Right atrium auricular region (tissue), 2 donors: ENCODE data around the gene CCHCR1. TPM values are rescaled to one million over a fixed set of nuclear protein-coding genes. Genes with fewer than 3 reads are reported as not detected.

Experiments
- DNase-seq: peaks from one replicate; pipeline ENCODE4 v3.0.0-alpha.2; 2019; ENCODE audit warnings: low spot score
- H3K27ac ChIP-seq, 2 donors: fragments of 200-600 bp; sonication (generic); 1 replicate in 1 of 2; 2 replicates in 1 of 2; pipeline ENCODE4 v1.5.1; 2016 to 2019
- H3K27me3 ChIP-seq, 2 donors: fragments of 200-600 bp; sonication (generic); one replicate each; pipeline versions ENCODE4 v1.5.1 to v1.6.0; 2017 to 2019
- H3K36me3 ChIP-seq: fragments of 200-600 bp; sonication (generic); one replicate; pipeline ENCODE4 v1.5.1; 2016
- H3K4me1 ChIP-seq, 2 donors: fragments of 200-600 bp; sonication (generic); one replicate each; pipeline versions ENCODE4 v1.5.1 to v1.6.0; 2017 to 2019
- H3K4me3 ChIP-seq, 2 donors: fragments of 200-600 bp; sonication (generic); 1 replicate in 1 of 2; 2 replicates in 1 of 2; pipeline ENCODE4 v1.5.1; 2017 to 2019; ENCODE audit warnings: mild to moderate bottlenecking in 1 of 2, moderate library complexity in 1 of 2
- H3K9me3 ChIP-seq, 2 donors: fragments of 200-600 bp; sonication (generic); one replicate each; pipeline ENCODE4 v1.5.1; 2019
- total RNA-seq, 2 donors: library from RNA; depleted of rRNA; stranded (reverse); fragments of >200 nt; gene quantifications; one replicate each; pipeline ENCODE4 v1.1.0, GENCODE V29; 2016
- TF ChIP-seq, protein P1 (sequence below), 2 donors: fragments of 200-600 bp; sonication (generic); IDR thresholded peaks; one replicate each; pipeline ENCODE4 v1.5.1; 2019; ENCODE audit warnings: antibody characterized with exemption in 2 of 2

Gene CCHCR1
- total RNA-seq, 2 donors from 2014 or later: 7.6 to 9.1 TPM

DNA sequence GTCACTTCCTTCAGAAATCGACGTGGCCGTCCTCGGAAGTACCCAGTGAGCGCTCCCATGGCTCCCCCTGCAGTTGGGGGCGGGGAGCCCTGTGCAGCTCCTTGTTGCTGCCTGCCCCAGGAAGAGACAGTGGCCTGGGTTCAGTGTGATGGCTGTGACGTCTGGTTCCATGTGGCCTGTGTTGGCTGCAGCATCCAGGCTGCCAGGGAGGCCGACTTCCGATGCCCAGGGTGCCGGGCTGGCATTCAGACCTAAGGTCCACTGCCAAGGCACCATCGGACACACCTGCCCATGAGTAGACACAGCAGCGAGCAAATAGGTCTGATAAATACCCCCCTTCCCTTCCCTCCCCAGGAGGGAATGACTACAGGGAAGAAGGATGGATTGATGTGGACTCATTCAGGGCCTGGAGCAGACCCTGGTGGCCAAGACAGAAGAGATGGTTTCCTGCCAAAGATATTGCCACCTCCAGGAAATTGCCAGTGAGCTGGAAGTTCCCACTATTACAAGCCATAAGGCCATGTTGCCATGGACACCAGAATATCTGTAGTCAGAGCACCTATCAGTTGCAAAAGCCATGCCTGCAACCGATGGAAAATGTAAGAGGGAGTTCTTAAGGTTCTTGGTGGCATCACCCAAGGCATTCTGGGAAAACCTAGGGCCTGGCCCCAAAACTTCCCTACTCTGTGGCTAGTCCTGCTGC, 5.0 kb upstream of the CCHCR1 start:
- no peak for DNase-seq
- peaks cover 0 to 12% of the 10 kb centered on the region in 2 donors for H3K4me1 ChIP-seq
- no peaks in the 10 kb centered on the region for H3K9me3 ChIP-seq
- H3K27ac ChIP-seq: no peak overlapping the region
- TF ChIP-seq, protein P1, sequence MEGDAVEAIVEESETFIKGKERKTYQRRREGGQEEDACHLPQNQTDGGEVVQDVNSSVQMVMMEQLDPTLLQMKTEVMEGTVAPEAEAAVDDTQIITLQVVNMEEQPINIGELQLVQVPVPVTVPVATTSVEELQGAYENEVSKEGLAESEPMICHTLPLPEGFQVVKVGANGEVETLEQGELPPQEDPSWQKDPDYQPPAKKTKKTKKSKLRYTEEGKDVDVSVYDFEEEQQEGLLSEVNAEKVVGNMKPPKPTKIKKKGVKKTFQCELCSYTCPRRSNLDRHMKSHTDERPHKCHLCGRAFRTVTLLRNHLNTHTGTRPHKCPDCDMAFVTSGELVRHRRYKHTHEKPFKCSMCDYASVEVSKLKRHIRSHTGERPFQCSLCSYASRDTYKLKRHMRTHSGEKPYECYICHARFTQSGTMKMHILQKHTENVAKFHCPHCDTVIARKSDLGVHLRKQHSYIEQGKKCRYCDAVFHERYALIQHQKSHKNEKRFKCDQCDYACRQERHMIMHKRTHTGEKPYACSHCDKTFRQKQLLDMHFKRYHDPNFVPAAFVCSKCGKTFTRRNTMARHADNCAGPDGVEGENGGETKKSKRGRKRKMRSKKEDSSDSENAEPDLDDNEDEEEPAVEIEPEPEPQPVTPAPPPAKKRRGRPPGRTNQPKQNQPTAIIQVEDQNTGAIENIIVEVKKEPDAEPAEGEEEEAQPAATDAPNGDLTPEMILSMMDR (IDR thresholded peaks at IDR 0.05): no peak
- H3K36me3 ChIP-seq: no peaks in the 10 kb centered on the region
- no peaks in the 10 kb centered on the region for H3K27me3 ChIP-seq
- no peak overlapping the region for H3K4me3 ChIP-seq

DNA sequence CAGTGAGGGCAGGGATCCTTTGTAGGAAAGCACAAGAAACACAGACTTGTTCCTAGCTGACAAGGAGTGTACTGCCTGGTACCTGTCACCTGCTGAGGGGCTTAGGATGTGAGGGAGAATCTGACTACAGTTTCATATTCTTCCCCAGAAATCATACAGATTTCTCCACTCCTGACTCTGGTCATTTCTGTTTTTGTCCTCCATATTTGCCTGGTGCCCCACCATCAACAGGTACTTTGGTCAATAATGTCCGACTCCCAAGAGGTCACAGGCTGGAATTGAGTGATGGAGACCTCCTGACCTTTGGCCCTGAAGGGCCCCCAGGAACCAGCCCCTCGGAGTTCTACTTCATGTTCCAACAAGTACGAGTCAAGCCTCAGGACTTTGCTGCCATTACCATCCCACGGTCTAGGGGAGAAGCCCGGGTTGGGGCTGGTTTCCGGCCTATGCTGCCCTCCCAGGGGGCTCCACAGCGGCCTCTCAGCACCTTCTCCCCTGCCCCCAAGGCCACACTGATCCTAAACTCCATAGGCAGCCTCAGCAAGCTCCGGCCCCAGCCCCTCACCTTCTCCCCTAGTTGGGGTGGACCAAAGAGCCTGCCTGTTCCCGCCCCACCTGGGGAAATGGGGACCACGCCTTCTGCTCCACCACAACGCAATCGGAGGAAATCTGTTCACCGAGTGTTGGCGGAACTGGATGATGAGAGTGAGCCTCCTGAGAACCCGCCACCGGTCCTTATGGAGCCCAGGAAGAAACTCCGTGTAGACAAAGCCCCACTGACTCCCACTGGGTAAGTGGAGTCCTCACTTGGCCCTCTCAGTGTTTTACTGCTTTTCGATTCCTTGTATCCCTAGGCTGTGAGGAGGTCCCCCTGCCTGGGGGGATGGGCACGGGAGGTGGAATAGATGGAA, 3.9 kb upstream of the CCHCR1 start:
- Histone ChIP-seq H3K27me3 (no peaks in the 10 kb centered on the region), H3K4me1 (peaks cover 0 to 20% of the 10 kb centered on the region in 2 donors), H3K27ac (no peak overlapping the region), H3K4me3 (no peak overlapping the region), H3K9me3 (no peaks in the 10 kb centered on the region), H3K36me3 (no peaks in the 10 kb centered on the region)
- no peak for DNase-seq
- TF ChIP-seq, protein P1 (IDR thresholded peaks at IDR 0.05): no peak

DNA sequence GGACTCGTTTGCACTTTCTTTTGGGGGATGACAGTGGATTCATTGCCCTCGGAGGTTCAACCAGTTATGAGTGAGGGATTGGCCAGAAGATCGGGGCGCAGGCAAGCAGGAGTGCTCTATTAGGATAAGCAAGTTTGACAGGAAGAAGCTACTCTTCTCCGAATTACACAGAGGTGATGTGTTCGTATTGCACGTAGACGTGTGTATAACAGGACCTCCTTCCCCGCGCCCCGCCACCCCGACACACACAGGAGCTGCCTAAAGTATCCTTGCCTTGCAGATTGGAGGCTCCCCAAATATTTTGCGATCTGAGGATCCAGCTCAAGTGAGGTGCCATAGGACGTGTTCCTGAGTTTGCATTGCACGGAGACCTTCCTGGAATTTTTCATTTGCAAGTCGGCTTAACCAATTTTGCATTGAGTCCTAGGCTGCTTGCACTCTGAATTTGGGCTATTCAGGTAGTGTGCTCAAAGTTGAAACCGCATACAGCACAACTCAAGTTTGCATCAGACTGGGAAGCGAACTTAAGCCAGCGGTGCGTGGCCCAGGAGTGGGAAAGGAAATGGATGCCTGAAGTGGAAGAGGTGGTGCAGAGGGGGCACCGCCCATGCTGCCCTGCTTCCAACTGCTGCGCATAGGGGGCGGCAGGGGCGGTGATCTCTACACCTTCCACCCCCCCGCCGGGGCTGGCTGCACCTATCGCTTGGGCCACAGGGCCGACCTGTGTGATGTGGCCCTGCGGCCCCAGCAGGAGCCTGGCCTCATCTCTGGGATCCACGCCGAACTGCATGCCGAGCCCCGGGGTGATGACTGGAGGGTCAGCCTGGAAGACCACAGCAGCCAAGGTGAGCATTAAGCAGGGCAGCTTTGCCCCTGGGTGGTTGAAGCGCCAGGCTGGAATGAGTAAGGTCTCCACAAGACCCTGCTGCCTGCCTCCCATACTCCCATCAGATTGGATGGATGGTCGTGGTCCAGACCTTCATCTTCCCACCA, 1.6 kb upstream of the CCHCR1 start:
- TF ChIP-seq, protein P1 (IDR thresholded peaks at IDR 0.05): no peak
- no peak for DNase-seq

DNA sequence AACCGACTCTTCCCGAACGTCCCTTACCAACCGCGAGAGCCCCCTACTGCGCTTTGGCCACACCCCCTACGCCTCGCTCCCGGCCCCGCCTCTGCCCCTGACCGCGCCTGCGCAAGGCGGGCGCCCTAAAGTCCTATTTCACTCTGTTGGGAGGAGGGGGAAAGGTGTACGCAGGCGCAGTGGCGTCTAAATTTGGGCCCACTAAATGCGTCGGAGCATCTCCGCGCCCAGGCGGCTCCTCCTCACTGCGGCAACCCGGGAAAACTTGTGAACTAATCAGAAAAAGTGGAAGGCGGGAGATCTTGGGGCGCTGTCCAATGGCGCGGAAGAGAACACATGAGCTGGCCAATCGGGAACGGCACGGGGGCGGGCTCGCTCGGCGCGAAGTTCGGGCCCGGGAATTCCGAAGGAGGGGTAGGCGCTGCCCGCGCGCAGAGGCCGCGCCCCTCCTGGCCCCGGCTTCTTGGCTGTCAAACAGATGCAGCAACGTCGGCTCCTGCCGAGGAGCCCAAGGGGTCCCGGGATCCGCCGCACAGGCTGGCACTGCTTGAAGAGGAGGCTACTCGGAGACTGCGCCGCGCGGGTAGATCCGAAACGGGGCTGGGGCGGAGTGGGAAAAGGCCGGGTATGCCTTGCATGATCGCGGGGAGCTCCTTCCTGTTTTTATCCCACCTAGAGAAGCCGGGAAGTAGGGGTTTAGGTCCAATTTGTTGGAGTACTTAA, 699 bp upstream of the CCHCR1 start, which contains the start of gene TCF19:
Gene TCF19 (plus strand): TSS at position 450 of the 723 bp plus-strand sequence. CDS start 881 bp downstream, outside the sequence.
- H3K9me3 ChIP-seq: no peaks in the 10 kb centered on the region
- peak; percentile 99 for DNase-seq
- no peaks in the 10 kb centered on the region for H3K27me3 ChIP-seq
- H3K36me3 ChIP-seq: peaks cover 13% of the 10 kb centered on the region
- peak within 1 kb of the TSS; percentile 52 to 72 for H3K4me3 ChIP-seq
- TF ChIP-seq, protein P1 (IDR thresholded peaks at IDR 0.05): peak in 1 of 2 donors; percentile 15
- H3K27ac ChIP-seq: peak within 1 kb of the TSS; percentile 58 to 80
- H3K4me1 ChIP-seq: peaks cover 0 to 20% of the 10 kb centered on the region in 2 donors

More for the DNA sequence above, 1.6 kb upstream of the CCHCR1 start:
- Histone ChIP-seq H3K4me1 (peaks cover 0 to 20% of the 10 kb centered on the region in 2 donors), H3K4me3 (peak overlapping the region; percentile 52 to 72), H3K27ac (peak overlapping the region in 1 of 2 donors; percentile 51), H3K27me3 (no peaks in the 10 kb centered on the region), H3K9me3 (no peaks in the 10 kb centered on the region), H3K36me3 (peaks cover 5% of the 10 kb centered on the region)
